IMR-90 (cell line): ENCODE data around the gene MTCL1.

Experiments
- BHLHE40 ChIP-seq: fragments of 150-350 bp; IDR thresholded peaks from 2 replicates; pipeline ENCODE4 v1.6.1; 2016; ENCODE audit warnings: mild to moderate bottlenecking, low read depth, low read length
- CEBPB ChIP-seq: IDR thresholded peaks from 2 replicates; pipeline ENCODE4 v1.6.1; 2012; ENCODE audit warnings: low read depth, low read length, improper control_type of control experiment
- MAFK ChIP-seq: IDR thresholded peaks from 2 replicates; pipeline ENCODE4 v1.6.1; 2012; ENCODE audit warnings: low read depth, low read length, improper control_type of control experiment
- MAZ ChIP-seq: IDR thresholded peaks from 2 replicates; pipeline ENCODE4 v1.6.1; 2012; ENCODE audit warnings: low read depth, mild to moderate bottlenecking, low read length, improper control_type of control experiment, moderate library complexity, borderline replicate concordance
- POLR2A ChIP-seq: IDR thresholded peaks from 2 replicates; pipeline ENCODE4 v1.6.1; 2012; ENCODE audit warnings: mild to moderate bottlenecking, low read depth, low read length
- RAD21 ChIP-seq: IDR thresholded peaks from 2 replicates; pipeline ENCODE4 v1.6.1; 2012; ENCODE audit warnings: low read length, improper control_type of control experiment
- RFX5 ChIP-seq: IDR thresholded peaks from 2 replicates; pipeline ENCODE4 v1.8.0; 2012; ENCODE audit warnings: low read depth, mild to moderate bottlenecking, low read length, moderate library complexity
- TF ChIP-seq, protein P1 (sequence below): conservative IDR thresholded peaks from 2 replicates; pipeline ENCODE4 v1.5.1; 2012; ENCODE audit warnings: mild to moderate bottlenecking, low read depth, low read length, improper control_type of control experiment

DNA sequence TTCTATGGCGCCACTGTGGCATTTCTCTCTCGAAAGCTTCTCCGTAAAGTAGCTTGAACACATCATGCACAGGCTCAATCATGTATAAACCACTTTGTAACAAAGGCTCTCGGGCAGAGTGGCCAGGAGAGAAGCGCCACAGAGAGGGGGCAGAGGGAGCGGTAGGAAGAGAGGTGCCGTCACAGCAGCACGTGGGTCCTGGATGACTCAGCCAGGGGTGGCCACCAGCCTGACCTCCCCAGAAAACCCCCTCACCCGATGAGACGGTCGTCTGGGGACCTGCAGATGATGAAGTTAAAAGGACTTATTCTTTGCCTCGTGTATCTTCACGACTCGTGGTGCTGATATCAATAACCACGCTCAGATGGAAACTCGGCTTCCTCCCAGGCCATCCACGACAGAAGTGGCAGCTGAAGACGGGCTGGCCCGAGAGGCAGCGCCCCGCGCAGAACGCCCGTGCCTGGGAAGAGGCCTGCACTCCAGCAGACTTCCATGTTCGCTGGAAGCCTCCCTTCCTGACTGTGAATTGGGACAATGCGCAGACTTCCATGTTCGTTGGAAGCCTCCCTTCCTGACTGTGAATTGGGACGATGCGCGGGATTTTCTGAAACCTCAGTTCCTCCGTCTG is 46.4 kb upstream of the MTCL1 start:
- TF ChIP-seq, protein P1, sequence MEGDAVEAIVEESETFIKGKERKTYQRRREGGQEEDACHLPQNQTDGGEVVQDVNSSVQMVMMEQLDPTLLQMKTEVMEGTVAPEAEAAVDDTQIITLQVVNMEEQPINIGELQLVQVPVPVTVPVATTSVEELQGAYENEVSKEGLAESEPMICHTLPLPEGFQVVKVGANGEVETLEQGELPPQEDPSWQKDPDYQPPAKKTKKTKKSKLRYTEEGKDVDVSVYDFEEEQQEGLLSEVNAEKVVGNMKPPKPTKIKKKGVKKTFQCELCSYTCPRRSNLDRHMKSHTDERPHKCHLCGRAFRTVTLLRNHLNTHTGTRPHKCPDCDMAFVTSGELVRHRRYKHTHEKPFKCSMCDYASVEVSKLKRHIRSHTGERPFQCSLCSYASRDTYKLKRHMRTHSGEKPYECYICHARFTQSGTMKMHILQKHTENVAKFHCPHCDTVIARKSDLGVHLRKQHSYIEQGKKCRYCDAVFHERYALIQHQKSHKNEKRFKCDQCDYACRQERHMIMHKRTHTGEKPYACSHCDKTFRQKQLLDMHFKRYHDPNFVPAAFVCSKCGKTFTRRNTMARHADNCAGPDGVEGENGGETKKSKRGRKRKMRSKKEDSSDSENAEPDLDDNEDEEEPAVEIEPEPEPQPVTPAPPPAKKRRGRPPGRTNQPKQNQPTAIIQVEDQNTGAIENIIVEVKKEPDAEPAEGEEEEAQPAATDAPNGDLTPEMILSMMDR: no peak
- TF ChIP-seq RFX5 (no peak), MAFK (no peak), RAD21 (no peak), POLR2A (no peak), BHLHE40 (no peak), MAZ (no peak), CEBPB (no peak)
